Ascending aorta (tissue), 1 donor: ENCODE data around the gene KRTAP5-8. TPM values are rescaled to one million over a fixed set of nuclear protein-coding genes. Genes with fewer than 3 reads are reported as not detected.

Experiments
- total RNA-seq: library from RNA; depleted of rRNA; stranded (reverse); fragments of >200 nt; gene quantifications from one replicate; pipeline ENCODE4 v1.1.0, GENCODE V29; 2016

The KRTAP5-8 gene
- total RNA-seq, 1 donor from 2014 or later: not detected

Other genes starting within 250 kb of the KRTAP5-8 start
- gene DHCR7, start 89.6 kb upstream of the KRTAP5-8 start, total RNA-seq: 66.2 TPM
- gene NADSYN1, start 84.8 kb upstream of the KRTAP5-8 start, total RNA-seq: 33.3 TPM
- not detected for gene KRTAP5-7, start 10.8 kb upstream of the KRTAP5-8 start, total RNA-seq
- gene KRTAP5-9, start 10.4 kb downstream of the KRTAP5-8 start, total RNA-seq: not detected
- gene KRTAP5-10, start 27.5 kb downstream of the KRTAP5-8 start, total RNA-seq: not detected
- not detected for gene KRTAP5-11, start 44.9 kb downstream of the KRTAP5-8 start, total RNA-seq